ENCODE results near the gene KIF21A.

DNA sequence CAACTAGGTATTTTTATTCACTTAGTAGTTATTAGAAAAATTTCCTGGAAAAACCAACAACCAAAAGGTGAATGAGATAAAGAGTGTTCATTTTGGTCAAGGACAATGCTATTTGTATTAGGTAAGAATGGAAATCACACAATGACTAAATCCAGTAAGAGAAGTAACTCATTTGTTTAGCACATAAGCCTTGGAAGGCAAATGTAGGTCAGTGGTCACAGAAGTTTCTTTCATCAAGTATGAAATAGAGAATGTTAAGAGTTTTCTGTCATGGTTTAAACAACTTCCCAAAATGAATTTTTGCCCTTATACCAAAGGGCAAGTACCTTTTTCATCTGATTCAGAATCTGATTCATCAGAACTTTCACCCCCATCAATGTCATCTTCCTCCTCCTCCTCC, 101.7 kb downstream of the KIF21A start:
- TF ChIP-seq, protein P1, sequence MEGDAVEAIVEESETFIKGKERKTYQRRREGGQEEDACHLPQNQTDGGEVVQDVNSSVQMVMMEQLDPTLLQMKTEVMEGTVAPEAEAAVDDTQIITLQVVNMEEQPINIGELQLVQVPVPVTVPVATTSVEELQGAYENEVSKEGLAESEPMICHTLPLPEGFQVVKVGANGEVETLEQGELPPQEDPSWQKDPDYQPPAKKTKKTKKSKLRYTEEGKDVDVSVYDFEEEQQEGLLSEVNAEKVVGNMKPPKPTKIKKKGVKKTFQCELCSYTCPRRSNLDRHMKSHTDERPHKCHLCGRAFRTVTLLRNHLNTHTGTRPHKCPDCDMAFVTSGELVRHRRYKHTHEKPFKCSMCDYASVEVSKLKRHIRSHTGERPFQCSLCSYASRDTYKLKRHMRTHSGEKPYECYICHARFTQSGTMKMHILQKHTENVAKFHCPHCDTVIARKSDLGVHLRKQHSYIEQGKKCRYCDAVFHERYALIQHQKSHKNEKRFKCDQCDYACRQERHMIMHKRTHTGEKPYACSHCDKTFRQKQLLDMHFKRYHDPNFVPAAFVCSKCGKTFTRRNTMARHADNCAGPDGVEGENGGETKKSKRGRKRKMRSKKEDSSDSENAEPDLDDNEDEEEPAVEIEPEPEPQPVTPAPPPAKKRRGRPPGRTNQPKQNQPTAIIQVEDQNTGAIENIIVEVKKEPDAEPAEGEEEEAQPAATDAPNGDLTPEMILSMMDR (IDR thresholded peaks at IDR 0.05), result no peak
- no peak for TF ChIP-seq POLR2A (IDR thresholded peaks at IDR 0.05)
